ENCODE measurements around the gene SHC2. TPM values are rescaled to one million over a fixed set of nuclear protein-coding genes. Genes with fewer than 3 reads are reported as not detected.

Gene SHC2
- total RNA-seq, 1 experiment from 2014 or later, result 16.6 TPM

- Mint-ChIP-seq H3K4me3 (peak within 1 kb of the TSS; percentile 74 to 94), H3K27me3 (ENCODE audit: low read depth) (peaks cover 13% of the 10 kb centered on the region), H3K9me3 (peaks cover 5 to 7% of the 10 kb centered on the region in 2 experiments; a peak in 3 of 5 replicates), H3K36me3 (ENCODE audit: insufficient read depth in 1 of 3, low read depth in 3 of 3) (peaks cover 10 to 16% (median 10%) of the 10 kb centered on the region in 3 experiments; a peak in 6 of 7 replicates), H3K4me1 (peaks cover 21 to 25% of the 10 kb centered on the region in 2 experiments), H3K27ac (peak within 1 kb of the TSS; percentile 99 to 100 (median 100))
- Histone ChIP-seq H3K9ac (ENCODE audit: extremely low read depth, insufficient read length, low read length) (peak within 1 kb of the TSS; percentile 56), H3K14ac (ENCODE audit: insufficient read depth, low read length) (peak within 1 kb of the TSS; percentile 84), H2AFZ (ENCODE audit: low read length) (no peak within 1 kb of the TSS), H3K23me2 (ENCODE audit: insufficient read length, low read depth, low read length, poor library complexity, severe bottlenecking) (peaks cover 8% of the 10 kb centered on the region), H3K18ac (ENCODE audit: insufficient read length, low read depth, low read length) (peak within 1 kb of the TSS; percentile 83), H4K5ac (ENCODE audit: insufficient read length, low read depth, low read length) (peak within 1 kb of the TSS; percentile 17), H3K56ac (ENCODE audit: insufficient read length, low read depth, low read length) (no peak within 1 kb of the TSS), H2AK5ac (ENCODE audit: insufficient read length, low read length) (no peak within 1 kb of the TSS), H3K79me1 (ENCODE audit: insufficient read depth, low read depth, low read length, poor library complexity, severe bottlenecking) (no peaks in the 10 kb centered on the region), H3K4ac (ENCODE audit: low read depth, low read length) (no peak within 1 kb of the TSS), H4K20me1 (ENCODE audit: control insufficient read depth, insufficient read depth, insufficient read length) (peaks cover 2% of the 10 kb centered on the region), H3K9me3 (ENCODE audit: control insufficient read depth, low read depth, low read length) (no peaks in the 10 kb centered on the region), H3K27me3 (ENCODE audit: insufficient read depth, low read length) (no peaks in the 10 kb centered on the region), H2BK15ac (ENCODE audit: low read depth, low read length) (no peak within 1 kb of the TSS), H2BK120ac (ENCODE audit: low read depth, low read length, poor library complexity, severe bottlenecking) (no peak within 1 kb of the TSS), H3K79me2 (ENCODE audit: insufficient read depth, low read length) (no peaks in the 10 kb centered on the region), H2BK12ac (ENCODE audit: insufficient read length, low read depth, low read length) (no peak within 1 kb of the TSS), H3K4me1 (ENCODE audit: insufficient read depth, low read length) (no peaks in the 10 kb centered on the region), H4K91ac (ENCODE audit: insufficient read length, low read depth, low read length) (no peak within 1 kb of the TSS), H4K8ac (replicated peaks; ENCODE audit: insufficient read length, low read depth, low read length) (no peak within 1 kb of the TSS), H3K27ac (ENCODE audit: insufficient read length, low read depth, low read length) (peak within 1 kb of the TSS; percentile 56), H2BK5ac (ENCODE audit: insufficient read length, low read length) (peak within 1 kb of the TSS; percentile 66), H2BK20ac (ENCODE audit: low read depth, low read length, poor library complexity, severe bottlenecking) (no peak within 1 kb of the TSS), H3T11ph (ENCODE audit: low read length) (no peak within 1 kb of the TSS), H3K4me2 (ENCODE audit: insufficient read depth, insufficient read length, low read length) (peak within 1 kb of the TSS; percentile 80), H3K23ac (ENCODE audit: insufficient read length, low read depth, low read length) (no peak within 1 kb of the TSS)
- no CpG with 5 or more reads among the region's 81 CpGs for WGBS (ENCODE audit: extremely low coverage, insufficient read length, low lambda C conversion rate)
- DNase-seq, result peak; percentile 84
- TF ChIP-seq CTCF (conservative IDR thresholded peaks at IDR 0.05), result no peak
Measured at GRCh38 chr19:507286-508203, 46.7 kb upstream of the SHC2 start, which contains the start of gene TPGS1. Gene TPGS1 (plus strand): TSS chr19:507497. CDS start chr19:507507, 10 bp downstream.
